Kidney capillary endothelial cell (primary cell): Measurements from ENCODE around the gene RNF212.

Experiments used
- DNase-seq: peaks from one replicate; pipeline ENCODE4 v3.0.0-alpha.2; 2018; ENCODE audit warnings: low spot score

RNF212 gene

DNA sequence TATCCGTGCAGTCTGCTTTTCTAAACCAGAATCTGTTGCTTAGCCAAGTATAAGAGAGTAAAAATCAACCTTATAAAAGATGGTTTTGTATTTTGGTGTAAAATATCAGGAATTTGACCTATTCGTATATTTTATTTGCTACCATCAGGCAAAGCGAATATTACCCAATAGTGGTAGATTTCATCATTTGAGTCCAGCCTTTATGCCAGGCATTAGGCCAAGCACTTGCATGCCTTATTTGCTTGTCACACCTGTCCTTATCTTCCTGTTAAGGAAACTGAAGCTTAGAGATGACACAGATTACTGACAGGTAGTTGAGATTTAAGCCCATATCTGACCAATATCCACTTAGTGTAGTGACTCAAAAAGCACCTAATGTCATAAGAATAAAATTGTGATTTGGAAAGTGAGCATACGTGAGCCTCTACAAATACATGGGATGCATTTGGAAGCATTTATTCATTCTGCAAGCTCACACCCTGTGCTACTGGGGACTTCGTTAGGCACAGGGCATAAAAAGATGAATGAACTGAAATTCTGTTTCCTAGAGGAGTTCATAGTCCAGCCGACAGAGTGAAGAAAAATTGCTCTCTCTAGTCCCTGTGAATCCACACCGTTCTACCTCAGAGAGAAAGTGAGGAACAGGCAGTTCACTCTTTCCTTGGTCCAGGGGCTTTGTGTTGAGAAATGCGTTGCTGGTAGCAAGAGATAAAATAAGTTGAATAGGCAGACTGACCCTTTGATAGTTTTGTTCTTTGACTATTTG is 2.3 kb upstream of the RNF212 start:
- no peak for DNase-seq

- DNase-seq = no peak
Measured at GRCh38 chr4:1112821-1113182, 562 bp downstream of the RNF212 start.

DNA sequence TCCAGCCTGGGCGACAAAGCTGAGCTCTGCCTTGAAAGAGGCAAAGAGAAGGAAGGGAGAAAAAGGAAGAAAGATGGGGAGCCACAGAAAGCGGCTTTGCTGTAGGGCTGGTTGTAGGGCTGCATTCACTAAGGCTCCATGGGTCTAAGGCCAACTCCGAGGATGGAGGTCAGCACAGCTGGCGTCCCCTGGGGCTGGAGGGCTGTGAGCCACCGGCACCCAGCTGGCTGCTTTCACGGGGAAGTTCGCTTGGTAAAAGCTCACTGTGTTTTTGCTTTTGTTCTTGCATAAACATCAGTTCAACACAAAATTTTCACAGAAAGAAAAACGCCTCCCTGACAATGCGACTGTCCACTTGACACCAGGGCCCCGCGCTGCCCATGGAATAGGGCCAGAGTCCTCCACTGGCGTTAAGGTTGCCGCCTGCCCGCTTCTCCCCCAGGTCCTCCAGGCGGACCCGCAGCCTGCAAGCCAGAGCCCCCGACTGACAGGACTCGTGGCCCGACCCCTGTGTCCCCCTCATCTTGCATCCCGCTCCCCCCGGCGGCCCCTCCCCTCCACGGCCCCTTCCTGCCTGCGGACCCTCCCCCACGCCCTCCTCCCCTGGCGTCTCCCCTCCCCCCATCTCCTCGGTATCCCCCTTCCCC is 1.1 kb downstream of the RNF212 start:
- no peak for DNase-seq

- DNase-seq = no peak
Measured at GRCh38 chr4:1111259-1111809, 2.0 kb downstream of the RNF212 start.

DNA sequence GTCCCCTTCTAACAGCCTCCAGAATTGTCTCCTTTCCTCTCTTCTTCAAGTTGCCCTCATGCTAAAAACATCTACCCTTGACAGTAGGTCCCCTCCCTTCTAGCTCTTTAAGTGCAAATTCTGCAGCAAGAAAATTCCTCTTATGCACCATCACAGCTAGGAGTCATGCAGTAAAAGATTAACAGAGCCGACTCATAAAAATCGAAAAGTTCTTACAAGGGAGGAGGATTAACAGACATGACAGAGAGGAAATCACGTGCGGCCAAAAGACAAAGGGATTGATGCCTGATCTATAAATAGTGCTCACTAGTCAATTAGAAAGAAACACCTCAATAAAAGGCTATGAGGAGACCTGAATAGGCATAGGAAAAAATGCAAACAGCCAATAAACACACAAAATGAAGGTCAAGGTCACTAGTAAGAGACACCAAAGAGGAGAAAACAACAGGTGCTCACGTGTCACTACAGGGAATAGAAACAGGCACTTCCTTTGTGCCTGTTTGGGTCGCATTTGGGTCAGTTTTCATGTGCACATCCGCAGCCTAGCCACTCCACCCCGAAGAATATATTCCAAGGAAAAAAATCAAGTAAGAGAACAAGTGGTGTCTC is 3.4 kb downstream of the RNF212 start:
- no peak for DNase-seq

GRCh38 chr4:1109333-1109732 is 4.0 kb downstream of the RNF212 start:
- DNase-seq = no peak

DNA sequence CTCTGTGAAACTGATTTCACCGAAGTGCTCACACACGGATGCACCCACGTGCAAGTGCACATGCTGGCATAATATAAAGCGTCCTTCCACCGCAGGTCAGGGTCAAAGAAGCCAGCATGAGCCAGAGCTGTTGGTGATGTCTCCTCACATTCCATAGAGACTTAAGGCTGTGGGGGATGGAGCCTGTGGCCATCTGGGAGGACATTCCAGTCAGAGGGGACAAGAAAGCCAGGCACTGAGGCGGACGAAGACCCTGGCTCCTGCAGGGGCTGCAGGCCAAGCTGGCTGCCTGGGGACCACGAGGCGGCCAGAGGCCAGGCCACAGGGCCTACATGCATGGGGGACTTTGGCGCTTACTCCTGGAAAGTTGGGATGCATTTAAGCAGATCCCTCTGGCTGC is 7.7 kb downstream of the RNF212 start:
- DNase-seq = no peak

GRCh38 chr4:1105067-1105466 is 8.3 kb downstream of the RNF212 start:
- DNase-seq = no peak

- DNase-seq = no peak
Measured at GRCh38 chr4:1104647-1105046, 8.7 kb downstream of the RNF212 start.

DNA sequence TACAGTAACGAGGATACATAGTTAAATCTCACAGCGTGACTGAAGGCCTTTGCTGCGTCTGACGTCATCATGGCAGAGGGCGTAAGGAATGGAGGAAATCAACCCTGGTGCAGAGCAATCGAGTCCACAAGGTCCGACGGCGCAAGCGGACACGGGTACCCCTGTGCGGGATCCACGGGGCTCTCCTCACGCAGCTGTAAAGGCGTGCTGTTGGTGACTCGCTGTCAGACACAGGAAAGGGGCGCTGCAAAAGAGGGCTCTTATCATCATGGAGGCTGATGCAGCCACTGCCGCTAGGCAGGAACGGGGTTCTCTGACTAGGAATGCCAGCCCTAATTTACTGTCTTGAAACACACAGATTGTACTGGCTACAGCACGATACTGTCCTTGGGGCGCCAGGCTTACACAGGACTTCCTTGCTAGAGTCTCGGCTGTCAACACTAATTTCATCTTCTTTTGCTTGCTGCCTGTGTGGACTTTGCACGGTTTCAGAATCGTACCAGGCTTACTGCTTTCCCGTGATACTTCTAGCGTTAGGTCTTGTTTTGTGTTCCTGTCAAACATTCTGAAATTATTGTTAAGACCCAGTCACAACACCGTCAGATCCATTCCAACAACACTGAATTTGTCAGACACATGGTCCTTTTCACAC is 13.6 kb downstream of the RNF212 start:
- no peak for DNase-seq

GRCh38 chr4:1099270-1099669 is 14.1 kb downstream of the RNF212 start:
- DNase-seq = no peak

DNA sequence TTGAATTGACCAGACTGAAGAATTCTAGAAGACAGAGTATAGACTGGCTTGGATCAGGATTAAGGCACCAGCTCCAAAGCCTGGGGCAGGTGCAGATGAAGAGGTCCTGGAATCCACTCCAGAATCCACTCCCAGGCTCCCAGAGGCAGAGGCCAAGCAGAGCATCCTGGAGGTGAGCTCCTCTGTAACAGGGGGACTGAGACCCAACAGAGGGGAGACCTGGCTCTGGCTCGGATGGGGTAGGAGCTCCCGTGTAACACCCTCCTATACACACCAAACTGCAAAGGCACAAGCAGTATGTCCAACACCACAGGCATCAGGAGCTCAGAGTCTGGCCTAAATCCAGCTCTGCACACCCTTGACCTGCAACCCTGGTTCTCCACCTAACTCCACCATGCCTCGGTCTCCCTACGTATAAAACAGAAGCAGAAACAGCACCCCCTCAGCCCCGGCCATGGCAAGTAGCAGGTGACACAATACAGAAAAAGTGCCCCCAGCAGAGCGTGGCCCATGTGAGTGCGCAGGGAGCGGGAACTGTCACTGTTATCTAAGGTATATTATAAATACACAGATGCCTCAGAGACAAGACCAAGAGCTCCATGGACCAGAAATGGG is 14.9 kb downstream of the RNF212 start:
- DNase-seq = no peak

DNA sequence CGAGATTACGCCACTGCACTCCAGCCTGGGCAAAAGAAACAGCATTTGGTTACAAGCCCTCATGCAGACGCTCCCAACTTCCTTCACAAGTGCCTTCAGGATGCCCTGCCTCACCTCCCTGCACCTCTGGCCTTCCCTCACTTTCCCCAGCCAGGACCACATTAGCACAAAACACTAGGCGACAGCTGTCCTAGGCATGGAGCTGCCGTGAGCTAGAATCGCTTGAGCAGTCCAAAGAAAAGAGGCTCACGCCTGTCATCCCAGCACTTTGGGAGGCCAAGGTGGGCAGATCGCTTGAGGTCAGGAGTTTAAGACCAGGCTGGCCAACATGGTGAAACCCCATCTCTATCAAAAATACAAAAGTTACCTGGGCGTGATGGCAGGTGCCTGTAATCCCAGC is 15.8 kb downstream of the RNF212 start:
- DNase-seq = no peak

GRCh38 chr4:1096841-1097240 is 16.5 kb downstream of the RNF212 start:
- DNase-seq = no peak

DNA sequence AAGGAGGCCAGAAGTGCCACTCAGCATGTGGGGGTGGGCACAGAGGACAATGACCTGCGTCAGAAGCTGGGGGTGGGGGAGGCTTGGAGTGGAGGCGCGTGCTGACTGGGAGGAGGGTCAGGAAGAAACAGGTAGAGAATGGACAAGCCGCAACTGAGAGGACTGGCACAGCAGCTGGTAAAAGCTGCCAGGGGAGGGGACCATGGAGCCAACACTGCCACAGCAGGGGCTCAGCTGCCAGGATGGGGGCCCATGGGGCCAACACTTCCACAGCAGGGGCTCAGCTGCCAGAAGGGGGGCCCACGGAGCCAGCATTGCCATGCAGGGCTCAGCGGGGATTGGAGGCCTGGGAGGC is 19.1 kb downstream of the RNF212 start:
- no peak for DNase-seq

- no peak for DNase-seq
Measured at GRCh38 chr4:1093391-1094335, 19.7 kb downstream of the RNF212 start.

DNA sequence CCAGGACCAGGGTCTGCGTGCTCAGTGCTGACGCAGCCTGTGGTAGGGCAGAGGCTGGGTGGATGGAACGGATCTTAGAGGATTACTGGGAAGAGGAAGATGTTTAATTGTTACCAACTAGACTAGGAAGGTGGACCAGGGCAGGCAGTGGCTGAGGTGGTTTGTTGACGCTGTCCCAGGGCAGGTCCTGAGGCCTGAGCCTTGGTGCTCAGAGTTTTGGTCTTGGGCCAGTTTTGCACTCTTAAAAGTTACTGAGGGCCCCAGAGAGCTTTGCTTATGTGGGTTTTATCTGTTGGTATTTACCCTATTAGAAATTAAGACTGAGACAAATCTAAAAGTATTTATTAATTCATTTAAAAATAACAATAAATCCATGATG is 20.4 kb downstream of the RNF212 start:
- no peak for DNase-seq

DNA sequence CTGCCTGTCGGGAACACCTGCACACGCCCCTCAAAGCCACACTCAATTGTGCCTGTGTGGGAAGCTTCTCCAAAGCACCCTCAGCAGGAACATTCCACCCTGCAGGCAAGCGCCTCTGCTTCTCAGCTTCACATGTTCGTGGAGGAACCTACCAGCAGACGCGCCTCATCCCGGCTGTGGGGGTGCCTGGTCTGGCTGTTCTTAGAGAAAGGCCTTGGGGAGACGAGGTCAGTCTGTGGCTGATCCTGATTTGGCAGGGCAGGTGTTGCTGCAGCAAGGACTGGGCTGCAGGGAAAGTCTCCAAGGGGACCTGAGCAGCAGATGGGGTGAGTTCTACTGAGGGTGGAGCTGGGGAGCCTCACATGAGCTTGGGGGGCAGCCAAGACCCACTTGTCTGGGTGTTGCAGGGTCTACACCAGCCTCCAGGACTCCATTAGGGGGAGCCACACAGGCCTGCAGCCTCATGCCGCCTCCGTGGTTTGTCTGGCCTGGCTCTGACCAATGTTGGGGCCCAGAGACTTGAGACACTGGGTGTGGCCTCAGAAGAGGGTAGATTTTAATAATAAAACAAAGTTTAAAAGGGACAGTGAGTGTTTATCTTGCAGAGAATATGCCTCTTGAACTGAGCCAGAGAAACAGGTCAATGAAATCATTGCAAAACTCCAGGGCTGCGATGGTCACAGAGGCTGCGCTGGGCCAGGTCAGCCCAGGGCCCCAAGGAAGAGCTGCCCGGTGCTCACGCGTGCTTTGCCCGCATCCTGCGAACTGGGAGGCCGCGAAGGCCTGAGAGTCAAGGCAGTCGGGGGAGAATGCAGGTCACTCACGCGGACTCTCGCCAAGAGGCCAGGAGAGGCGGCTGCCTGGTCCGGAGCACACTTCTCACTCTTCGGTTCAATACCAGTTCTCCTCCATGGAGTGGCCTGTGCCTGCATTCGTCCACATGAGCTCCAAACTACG is 21.1 kb downstream of the RNF212 start:
- DNase-seq = no peak

DNA sequence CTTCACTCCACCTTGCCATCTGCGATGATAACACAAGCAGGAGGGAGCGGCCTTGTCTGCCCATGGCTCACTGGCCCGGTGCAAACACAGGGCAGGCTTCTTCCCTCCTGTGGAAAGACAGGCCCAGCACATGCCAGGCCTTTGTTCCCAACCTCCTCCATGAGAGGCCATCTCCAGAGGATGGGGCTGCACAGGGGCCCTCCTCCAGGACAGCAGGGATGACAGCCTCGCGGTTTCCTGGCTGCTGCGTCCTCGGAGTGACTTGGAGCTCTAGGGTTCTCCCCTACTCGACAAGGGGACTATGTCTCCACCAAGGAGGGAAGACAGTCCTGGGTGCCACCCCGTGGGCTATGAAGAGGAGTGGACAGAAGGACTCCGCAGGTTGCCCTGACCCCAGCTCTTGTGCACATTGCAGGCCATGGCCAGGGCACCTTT is 21.8 kb downstream of the RNF212 start:
- no peak for DNase-seq
